ENCODE data around the gene RTEL1.

The RTEL1 gene

DNA sequence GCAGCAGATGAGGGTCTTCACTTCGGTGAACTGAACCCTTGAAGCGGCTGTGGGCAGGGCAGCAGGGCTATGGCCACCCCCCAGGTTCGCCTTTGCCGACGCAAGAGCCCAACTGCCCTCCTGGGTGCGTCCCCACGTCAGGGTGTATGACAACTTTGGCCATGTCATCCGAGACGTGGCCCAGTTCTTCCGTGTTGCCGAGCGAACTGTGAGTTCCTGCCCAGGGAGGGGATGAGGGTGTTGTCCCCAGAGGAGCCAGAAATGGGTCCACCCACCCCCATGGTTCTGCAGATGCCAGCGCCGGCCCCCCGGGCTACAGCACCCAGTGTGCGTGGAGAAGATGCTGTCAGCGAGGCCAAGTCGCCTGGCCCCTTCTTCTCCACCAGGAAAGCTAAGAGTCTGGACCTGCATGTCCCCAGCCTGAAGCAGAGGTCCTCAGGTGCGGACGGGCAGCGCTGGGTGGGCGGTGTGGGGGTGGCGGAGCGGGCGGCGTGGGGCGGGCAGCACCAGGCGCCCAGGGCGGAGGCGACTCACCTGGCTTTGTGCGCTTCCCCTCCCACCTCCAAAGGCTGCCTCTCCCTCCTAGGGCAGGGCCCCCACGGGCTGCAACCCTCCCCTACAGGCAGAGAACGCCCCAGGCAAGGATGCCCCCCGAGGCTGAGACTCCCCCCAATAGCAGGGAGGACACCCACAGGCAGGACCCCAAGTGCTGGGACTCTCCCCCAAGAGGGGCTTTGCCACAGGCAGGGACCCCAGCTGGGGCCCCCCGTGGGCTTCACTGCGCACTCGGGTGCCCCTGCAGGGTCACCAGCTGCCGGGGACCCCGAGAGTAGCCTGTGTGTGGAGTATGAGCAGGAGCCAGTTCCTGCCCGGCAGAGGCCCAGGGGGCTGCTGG lies 32.1 kb downstream of the RTEL1 start:
- DNase-seq (ENCODE audit: low read depth): no peak

DNA sequence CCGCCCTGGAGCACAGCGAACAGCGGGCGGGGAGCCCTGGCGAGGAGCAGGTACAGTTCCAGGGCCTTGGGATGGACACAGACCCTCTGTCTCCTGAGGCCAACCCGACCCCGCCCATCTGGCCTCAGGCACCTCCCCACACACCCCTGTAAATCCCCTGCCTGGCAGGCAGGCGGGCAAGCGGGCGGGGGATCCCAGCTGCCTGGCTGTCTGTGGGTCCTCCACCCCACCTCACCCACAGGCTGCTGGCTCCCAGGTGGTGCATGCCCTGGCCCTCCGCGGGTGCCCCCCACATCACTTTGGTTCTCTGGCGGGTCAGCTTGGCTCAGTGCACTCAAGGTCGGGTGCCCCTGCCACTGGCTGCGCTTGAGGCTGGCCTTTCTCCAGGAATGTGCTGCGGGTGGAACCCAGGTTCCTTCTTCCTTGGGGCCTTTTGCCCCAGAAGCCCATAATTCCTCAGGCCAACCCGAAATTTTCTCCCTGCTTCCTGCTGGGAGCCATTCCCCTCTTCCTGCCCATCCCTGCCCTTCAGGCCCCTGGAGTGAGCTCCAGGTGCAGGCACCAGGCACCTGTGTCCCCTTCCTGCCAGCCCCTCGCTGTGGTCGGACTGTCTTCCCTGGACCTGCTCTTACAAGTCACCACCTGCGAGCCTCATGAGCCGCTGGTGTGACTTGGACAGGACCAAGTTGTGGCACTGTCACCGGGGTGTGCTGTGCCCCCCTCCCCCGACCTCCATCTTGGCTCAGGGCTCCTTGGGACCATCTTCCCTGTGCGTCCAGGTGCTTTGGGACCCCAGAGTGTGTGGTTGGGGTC lies 33.0 kb downstream of the RTEL1 start:
- DNase-seq (ENCODE audit: low read depth): no peak

DNA sequence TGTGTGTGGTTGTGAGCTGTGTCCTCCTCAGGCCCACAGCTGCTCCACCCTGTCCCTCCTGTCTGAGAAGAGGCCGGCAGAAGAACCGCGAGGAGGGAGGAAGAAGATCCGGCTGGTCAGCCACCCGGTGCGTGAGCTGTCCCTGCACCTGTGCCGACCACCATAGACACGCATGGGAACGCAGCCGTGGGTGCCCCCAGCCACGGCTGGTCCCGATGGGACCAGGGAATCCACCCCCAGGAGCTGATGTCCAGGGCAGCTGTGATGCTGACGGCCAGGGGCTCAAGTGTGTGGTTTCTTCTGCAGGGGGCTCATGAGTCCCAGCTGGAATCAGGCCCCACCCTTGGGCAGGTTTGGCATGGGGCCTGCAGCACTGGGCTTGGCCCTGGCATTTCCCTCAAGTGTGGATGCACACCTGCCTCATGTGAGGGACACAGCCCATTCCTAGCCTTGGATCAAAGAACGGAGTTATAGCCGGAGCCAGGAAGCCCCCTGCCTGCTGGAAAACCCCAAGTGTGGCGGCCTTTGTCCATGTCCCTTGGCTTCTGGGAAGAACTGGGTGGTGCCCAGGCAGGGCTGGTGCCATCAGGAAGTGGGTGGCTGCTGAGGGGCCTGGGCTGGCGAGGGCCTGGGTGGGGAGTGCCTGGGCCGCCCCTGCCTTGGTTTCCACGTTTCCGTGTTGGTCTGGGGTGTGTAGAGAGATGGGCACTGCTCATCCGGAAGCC lies 33.8 kb downstream of the RTEL1 start:
- DNase-seq (ENCODE audit: low read depth): no peak

DNA sequence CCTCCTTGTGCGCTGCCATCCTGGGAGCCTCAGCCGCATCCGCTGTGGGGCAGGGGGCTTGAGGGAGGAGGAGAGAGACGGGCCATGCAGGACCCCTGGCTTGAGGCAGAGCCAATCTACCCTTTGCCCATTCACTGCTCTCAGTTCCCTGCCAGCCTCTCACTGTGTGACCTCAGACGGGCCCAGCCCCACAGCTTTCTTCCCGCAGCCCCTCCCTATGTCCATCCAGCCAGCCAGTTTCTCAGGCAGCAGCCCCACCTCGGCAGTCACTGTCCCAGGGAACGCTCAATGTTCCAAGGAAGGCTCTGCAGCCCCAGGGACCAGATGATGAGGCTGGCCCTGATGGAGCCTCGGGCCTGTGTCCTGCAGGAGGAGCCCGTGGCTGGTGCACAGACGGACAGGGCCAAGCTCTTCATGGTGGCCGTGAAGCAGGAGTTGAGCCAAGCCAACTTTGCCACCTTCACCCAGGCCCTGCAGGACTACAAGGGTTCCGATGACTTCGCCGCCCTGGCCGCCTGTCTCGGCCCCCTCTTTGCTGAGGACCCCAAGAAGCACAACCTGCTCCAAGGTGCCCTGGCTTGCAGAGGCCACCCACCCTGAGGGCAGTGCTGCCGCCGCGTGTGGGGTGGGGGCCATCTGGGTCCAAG lies 34.4 kb downstream of the RTEL1 start:
- DNase-seq (ENCODE audit: low read depth): no peak

DNA sequence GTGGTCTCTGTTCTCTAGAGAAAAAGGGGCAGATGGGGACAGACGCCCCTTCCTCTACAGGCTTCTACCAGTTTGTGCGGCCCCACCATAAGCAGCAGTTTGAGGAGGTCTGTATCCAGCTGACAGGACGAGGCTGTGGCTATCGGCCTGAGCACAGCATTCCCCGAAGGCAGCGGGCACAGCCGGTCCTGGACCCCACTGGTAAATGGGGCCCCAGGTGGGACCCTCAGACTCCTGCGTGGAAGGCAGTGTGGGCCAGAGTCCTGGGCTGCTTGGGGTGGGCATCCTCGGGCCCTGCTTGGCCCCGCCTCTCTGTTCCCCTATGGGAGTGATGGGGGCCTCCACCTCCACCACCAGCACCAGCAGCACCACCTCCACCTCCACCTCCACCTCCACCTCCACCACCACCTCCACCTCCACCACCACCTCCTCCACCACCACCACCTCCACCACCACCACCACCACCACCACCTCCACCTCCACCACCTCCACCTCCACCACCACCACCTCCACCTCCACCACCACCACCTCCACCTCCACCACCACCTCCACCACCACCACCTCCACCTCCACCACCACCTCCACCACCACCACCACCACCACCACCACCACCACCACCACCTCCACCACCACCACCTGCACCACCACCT lies 35.1 kb downstream of the RTEL1 start:
- DNase-seq (ENCODE audit: low read depth): no peak

DNA sequence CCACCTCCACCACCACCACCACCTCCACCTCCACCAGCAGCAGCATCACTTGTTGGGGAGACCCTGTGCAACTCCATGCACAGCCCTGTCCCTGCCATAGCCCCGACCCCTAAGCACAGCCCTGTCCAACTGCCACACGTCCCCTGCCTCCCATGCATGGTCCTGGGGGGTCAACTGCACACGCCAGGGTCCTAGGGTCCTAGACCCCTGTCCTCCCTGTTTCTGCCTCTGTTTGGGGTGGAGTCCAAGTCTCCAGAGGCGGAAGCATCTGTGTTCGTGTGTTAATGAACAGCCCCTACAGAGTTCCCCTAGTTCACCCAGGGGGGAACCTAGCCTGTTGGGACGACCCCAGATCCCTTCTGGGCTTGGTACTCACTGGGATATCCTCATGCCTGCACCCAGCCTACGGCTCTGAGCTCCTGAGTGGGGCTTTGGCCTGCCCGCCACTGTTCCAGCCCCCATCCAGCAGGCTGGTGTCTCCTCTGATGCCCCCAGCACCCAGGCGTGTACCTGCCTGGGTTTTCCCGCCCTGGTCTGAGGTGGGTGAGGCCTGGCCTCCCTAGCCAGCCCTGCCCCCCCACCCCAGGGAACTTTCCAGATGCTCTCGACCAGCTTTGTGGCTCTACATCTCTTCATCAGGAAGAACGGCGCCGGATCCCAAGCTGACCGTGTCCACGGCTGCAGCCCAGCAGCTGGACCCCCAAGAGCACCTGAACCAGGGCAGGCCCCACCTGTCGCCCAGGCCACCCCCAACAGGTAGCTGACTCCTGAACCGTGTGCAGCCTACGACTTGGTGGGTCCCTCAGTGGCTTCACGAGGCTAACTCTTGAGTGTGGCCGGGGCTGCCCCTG lies 35.8 kb downstream of the RTEL1 start:
- no peak for DNase-seq (ENCODE audit: low read depth)

DNA sequence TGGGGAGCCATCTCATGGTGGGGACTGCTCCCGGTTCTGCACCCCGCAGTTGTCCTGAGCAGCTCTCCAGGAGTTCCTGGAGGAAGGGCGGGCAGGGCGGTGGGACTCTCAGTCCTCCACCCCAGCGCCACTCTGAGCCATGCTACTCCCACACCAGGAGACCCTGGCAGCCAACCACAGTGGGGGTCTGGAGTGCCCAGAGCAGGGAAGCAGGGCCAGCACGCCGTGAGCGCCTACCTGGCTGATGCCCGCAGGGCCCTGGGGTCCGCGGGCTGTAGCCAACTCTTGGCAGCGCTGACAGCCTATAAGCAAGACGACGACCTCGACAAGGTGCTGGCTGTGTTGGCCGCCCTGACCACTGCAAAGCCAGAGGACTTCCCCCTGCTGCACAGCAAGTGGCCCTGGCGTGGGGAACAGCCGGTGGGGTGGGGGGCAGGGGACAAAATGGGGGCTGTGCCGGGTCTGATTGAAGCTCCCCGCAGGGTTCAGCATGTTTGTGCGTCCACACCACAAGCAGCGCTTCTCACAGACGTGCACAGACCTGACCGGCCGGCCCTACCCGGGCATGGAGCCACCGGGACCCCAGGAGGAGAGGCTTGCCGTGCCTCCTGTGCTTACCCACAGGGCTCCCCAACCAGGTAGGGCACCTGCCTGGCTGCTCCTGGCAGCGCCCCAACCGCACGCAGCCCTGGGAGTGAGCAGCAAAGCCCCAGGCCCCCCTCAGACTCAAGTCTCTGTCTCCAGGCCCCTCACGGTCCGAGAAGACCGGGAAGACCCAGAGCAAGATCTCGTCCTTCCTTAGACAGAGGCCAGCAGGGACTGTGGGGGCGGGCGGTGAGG lies 36.7 kb downstream of the RTEL1 start:
- DNase-seq (ENCODE audit: low read depth): no peak

DNA sequence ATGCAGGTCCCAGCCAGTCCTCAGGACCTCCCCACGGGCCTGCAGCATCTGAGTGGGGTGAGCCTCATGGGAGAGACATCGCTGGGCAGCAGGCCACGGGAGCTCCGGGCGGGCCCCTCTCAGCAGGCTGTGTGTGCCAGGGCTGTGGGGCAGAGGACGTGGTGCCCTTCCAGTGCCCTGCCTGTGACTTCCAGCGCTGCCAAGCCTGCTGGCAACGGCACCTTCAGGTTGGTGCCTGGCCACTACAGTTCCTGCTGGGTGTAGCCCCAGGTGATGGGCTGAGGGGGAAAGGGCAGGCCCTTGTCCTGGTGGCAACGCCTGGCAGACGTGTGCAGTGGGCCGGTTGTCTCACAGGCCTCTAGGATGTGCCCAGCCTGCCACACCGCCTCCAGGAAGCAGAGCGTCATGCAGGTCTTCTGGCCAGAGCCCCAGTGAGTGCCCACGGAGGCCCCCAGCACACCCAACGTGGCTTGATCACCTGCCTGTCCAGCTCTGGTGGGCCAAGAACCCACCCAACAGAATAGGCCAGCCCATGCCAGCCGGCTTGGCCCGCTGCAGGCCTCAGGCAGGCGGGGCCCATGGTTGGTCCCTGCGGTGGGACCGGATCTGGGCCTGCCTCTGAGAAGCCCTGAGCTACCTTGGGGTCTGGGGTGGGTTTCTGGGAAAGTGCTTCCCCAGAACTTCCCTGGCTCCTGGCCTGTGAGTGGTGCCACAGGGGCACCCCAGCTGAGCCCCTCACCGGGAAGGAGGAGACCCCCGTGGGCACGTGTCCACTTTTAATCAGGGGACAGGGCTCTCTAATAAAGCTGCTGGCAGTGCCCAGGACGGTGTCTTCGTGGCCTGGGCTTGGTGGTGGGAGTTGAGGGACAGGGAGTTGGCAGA lies 37.6 kb downstream of the RTEL1 start:
- DNase-seq (ENCODE audit: low read depth): no peak

DNA sequence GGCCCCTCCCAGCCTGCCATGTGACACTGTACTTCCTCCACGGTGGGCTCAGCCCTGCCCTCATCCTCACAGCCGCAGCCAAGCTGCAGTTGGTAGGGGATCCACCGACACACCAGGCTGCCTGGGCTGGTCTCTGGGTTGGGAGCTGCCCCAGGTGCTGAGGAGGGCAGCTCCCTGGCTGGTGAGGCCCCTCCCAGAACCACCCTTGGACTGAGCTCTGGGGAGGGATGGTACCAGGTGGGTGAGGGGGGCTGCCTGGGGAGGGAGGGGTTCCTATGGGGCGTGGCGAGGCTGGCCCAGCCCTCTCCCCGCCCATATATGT lies 38.2 kb downstream of the RTEL1 start:
- DNase-seq (ENCODE audit: low read depth): no peak

DNA sequence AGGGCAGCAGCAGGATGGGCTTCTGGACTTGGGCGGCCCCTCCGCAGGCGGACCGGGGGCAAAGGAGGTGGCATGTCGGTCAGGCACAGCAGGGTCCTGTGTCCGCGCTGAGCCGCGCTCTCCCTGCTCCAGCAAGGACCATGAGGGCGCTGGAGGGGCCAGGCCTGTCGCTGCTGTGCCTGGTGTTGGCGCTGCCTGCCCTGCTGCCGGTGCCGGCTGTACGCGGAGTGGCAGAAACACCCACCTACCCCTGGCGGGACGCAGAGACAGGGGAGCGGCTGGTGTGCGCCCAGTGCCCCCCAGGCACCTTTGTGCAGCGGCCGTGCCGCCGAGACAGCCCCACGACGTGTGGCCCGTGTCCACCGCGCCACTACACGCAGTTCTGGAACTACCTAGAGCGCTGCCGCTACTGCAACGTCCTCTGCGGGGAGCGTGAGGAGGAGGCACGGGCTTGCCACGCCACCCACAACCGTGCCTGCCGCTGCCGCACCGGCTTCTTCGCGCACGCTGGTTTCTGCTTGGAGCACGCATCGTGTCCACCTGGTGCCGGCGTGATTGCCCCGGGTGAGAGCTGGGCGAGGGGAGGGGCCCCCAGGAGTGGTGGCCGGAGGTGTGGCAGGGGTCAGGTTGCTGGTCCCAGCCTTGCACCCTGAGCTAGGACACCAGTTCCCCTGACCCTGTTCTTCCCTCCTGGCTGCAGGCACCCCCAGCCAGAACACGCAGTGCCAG lies 38.7 kb downstream of the RTEL1 start, which contains the start of gene TNFRSF6B:
TSS of gene TNFRSF6B (plus strand) at position 25 of the 729 bp plus-strand sequence. CDS start at position 141, 116 bp downstream.
- no peak for DNase-seq (ENCODE audit: low read depth)

DNA sequence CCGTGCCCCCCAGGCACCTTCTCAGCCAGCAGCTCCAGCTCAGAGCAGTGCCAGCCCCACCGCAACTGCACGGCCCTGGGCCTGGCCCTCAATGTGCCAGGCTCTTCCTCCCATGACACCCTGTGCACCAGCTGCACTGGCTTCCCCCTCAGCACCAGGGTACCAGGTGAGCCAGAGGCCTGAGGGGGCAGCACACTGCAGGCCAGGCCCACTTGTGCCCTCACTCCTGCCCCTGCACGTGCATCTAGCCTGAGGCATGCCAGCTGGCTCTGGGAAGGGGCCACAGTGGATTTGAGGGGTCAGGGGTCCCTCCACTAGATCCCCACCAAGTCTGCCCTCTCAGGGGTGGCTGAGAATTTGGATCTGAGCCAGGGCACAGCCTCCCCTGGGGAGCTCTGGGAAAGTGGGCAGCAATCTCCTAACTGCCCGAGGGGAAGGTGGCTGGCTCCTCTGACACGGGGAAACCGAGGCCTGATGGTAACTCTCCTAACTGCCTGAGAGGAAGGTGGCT lies 39.3 kb downstream of the RTEL1 start:
- no peak for DNase-seq (ENCODE audit: low read depth)

DNA sequence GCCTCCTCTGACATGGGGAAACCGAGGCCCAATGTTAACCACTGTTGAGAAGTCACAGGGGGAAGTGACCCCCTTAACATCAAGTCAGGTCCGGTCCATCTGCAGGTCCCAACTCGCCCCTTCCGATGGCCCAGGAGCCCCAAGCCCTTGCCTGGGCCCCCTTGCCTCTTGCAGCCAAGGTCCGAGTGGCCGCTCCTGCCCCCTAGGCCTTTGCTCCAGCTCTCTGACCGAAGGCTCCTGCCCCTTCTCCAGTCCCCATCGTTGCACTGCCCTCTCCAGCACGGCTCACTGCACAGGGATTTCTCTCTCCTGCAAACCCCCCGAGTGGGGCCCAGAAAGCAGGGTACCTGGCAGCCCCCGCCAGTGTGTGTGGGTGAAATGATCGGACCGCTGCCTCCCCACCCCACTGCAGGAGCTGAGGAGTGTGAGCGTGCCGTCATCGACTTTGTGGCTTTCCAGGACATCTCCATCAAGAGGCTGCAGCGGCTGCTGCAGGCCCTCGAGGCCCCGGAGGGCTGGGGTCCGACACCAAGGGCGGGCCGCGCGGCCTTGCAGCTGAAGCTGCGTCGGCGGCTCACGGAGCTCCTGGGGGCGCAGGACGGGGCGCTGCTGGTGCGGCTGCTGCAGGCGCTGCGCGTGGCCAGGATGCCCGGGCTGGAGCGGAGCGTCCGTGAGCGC lies 39.9 kb downstream of the RTEL1 start:
- DNase-seq (ENCODE audit: low read depth): no peak

DNA sequence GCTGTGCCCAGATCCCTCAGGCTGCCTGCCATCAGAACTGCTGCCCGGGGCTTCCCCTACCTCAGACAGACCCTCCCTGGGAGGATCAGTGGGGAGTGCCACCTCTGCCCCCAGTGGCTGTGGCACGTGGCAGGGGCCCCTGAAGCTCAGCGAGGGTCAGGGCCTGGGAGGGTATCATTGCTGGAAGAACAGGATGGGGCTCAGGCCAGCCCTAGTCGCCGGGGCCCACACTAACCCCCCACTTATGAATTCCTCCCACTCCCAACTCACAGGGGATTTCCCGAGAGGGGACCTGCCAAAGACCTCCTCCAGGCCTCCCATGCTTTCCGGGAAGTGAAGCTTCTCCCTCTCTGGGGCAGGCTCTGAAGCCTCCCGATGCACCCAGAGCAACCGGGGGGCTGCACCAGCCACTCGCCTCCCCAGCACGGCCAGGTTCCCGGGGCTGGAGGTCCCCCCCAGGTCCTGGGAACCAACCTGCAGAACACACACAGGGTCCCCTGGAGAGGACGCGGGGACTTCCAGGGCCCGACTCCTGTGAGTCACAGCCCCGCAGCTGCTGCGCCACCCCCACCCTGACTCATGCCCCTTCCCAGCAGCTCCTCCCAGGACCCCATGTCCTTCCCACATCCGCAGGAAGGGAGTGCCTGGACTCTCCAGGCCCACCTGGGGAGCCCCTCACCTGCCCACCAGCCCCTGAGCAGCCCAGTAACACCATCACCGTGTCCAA lies 40.8 kb downstream of the RTEL1 start:
- no peak for DNase-seq (ENCODE audit: low read depth)

DNA sequence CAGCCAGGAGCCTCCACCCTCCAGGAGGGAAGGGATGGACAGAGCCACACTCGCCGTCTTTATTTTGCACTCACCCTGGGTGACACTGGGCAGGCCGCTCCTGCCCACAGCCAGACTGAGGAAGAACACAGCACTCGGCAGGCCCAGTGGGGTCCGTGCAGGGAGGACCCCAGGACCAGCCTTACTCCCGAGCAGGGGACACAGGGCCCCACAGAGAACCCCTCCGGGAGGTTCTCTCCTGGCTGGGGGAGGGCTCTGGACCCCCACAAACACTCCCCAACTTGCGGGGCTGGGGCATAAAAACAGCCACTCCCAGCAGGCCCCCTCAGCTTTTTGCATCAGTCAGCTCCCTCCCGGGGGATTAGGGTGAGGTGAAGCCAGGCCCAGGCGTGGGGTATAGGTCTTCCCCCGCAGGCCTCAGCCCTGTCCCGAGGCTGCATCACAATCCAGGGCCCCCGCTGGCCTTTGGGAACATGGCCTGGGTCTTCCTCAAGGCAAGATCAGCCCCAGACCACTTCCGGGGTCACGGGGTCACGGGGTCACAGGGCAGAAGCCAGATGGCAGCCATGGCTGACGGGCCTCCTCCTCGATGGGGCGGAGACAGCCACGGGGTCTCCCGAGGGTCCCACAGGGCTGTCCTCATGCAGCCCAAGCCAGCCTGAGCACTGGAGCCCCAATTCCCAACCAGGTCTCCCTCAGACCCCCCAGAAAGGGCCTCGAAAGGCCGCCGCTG lies 41.5 kb downstream of the RTEL1 start:
- DNase-seq (ENCODE audit: low read depth): no peak

DNA sequence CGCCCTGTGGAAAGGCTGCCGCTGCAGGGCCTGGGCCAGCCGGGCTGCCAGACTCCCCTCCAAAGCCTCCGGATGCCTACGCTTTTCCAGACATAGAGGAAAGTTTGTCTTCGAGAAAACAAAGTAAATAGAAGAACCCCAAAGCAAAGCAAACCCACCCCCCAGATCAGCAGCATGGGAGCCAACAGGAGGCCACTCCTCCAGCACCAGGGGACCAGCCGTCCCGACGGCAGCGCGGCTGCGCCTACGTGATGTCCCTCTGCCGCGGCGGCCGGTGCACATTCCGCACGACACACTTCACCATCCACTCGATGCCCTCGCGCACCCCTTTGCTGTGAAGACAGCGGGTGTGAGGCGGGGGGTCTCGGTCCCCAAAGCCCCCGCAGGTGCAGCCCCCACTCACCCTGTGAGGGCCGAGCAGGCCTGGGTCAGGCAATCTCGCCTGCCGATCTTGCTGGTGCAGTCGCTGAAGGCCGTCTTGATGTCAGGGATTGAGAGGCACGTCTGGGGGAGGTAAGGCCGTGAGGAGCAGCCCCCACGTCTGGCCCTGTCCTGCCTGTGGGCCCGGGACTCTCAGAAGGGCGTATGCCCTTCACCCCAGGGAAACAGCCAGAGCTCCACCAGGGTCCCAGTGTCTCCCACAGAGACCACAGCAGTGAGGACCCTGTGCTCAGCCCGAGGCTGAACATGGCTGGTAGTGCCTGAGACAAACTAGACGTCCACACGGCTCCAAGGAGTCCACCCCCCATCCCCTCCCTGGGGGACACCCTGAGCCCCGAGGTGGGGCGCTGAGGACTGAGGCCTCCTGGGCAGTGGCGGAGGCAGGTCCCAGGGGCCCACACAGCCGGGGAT lies 42.3 kb downstream of the RTEL1 start:
- no peak for DNase-seq (ENCODE audit: low read depth)
